Measurements from ENCODE around the gene SPATA13.

Gene SPATA13

DNA sequence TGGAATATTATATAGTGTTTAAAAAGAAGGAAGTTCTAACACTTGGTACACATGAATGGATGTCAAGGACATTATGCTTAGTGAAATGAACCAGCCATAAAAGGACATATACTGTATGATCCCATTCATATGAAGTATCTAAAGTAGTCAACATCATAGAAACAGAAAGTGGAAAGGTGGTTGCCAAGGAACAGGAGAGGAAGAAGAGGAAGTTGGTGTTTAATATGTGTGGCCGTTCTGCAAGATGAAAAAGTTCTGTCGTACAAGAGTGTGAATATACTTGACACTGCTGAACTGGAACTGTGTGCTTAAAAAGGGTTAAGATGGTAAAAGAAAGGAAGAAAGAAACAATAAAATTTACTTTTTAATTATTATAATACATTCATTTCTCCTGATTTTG is 115.8 kb downstream of the SPATA13 start:
- DNase-seq (ENCODE audit: low read depth in 3 of 3, low spot score in 1 of 3), result no peak

DNA sequence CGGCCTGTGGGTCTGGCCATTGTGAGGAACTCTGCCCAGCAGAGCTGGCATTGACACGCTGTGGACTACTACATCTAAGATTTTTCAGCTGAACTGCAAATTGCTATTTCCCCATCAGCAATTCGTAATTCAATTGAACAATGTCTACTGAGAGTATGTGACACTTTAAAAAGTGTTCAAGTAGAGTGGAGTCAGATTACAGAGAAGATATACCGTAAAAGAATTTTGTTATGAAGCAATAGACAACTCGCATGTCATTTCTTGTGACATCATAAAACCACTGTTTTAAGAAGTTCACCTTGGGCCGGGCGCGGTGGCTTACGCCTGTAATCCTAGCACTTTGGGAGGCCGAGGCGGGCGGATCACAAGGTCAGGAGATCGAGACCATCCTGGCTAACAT is 116.3 kb downstream of the SPATA13 start:
- DNase-seq (ENCODE audit: low read depth in 3 of 3, low spot score in 1 of 3), result no peak

DNA sequence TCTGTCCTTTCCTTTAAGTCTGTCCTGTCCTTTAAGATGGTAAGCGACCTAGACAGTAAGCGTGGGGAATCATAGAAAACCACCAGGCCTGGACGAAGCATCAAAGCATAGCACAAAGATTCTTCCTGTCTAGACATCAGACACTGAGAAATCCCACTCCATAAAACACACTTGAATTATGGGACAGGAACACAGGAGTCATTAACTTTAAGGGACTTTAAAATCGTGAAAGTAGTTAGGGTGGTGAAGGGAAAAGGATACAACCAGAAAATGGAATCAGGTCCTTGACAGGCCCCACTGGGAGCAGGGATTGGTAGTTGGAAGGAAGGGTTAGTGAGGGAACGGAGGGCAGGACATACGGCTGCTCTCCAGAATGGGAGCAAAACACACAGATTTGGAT is 117.2 kb downstream of the SPATA13 start:
- DNase-seq (ENCODE audit: low read depth in 3 of 3, low spot score in 1 of 3), result no peak

DNA sequence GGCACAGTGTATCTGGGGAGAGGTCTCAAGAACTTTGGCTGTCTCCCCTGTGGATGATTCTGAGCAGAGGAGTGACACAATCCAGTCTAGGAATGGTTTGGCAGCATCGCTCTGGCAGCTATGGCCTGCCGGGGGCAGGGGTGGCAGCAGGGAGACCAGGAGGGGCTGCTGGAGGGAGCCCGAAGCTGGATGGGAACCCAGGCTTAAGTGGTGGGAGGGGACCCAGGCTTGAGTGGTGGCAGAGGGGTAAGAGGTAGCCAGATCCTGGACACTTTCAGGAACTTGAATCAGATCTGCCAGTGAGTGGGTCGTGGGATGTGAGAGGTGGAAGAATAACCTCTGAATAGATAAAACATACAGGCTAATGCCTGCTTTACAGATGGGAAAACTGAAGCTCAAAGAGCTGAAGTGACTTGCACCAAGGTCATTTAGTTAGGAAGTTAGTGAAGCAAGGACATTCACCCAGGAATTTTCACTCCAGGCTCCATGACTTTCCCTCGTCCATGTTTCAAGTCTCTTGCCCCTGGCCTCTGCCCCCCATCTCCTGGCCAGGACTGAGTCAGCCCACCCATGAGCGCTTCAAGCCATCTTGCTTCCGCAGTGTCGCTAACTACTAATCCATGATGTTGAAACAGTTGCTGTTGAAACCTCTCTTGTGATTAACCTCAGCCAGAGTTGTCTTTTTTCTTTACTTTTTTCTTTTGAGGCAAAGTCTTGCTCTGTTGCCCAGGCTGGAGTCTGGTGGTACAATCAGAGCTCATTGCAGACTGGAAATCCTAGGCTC is 119.0 kb downstream of the SPATA13 start:
- no peak for DNase-seq (ENCODE audit: low read depth in 3 of 3, low spot score in 1 of 3)

DNA sequence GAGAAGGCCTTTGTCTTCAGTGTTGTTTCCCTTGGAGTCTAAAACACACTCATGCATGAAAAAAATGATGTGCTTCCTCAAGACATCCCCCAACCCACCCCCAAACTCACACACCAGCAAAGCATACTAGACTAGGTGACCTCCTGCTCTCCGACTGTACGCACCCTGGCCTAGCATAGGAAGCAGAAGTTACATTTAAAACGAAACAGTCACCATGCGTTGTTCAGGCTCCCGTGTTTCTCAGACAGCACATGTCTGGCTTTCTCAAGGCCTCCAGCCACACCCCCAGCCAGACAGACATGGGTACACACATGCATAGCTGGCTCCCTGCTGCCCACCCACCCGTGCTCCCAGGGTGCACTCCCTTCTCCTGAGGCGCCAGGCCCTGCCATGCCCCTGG is 120.2 kb downstream of the SPATA13 start:
- no peak for DNase-seq (ENCODE audit: low read depth in 3 of 3, low spot score in 1 of 3)

DNA sequence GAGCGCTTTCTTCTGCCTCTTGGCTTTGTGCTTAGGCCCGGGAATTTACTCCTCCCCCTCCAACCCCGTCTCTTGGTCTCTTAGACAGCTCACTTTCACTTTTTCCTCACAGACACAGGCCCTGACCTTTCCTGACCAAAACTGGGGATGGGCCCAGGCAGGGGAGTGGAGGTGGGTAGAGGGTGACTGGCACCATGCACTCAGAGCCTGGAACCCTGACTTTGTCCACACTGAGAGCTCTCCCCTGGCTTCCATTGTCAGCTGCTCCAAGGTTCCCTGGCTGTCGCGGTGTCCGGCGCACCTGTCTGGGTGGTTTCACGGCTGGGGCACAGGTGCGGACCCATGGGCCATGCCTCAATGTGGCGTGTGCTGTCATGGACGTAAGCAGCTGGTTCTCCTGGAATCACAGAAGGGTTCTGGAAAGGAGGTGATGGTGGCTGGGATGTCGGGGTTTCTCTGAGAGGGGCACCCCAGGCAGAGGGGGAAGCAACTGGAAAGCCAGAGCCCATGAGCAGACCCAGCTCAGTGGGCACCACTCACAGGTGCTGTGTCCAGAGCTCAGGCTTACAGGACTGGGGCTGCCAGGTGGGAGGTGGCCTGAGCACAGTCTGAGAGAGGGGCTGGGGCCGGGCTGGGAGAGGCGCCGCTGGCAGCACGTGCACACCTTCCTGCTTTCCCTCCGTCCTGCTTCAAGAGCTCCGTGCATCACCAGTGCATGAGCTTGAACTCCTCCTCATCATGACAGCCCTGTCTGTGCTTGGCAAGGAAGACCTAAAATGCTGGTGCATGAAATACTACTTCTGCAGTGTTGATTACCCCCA is 120.9 kb downstream of the SPATA13 start:
- DNase-seq (ENCODE audit: low read depth in 3 of 3, low spot score in 1 of 3), result no peak

DNA sequence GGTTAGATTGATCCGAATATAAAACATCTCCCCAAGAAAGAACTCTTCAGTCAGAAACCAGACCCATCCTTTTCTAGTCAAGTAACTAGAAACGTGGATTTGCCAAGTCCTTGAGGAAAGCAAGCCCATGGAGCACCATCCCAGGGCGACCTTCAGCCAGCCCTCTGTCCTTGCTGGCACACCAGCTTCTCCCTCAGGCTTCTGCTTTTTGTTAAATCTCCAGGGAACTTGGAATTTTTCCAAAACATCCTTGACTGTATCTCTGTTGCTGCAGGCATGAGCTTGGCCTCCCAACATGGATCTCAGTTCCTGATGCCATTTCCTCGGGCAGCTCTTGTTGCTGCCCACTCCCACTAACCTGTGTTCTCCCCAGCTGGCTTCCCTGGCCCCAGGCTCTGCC is 121.7 kb downstream of the SPATA13 start:
- no peak for DNase-seq (ENCODE audit: low read depth in 3 of 3, low spot score in 1 of 3)

DNA sequence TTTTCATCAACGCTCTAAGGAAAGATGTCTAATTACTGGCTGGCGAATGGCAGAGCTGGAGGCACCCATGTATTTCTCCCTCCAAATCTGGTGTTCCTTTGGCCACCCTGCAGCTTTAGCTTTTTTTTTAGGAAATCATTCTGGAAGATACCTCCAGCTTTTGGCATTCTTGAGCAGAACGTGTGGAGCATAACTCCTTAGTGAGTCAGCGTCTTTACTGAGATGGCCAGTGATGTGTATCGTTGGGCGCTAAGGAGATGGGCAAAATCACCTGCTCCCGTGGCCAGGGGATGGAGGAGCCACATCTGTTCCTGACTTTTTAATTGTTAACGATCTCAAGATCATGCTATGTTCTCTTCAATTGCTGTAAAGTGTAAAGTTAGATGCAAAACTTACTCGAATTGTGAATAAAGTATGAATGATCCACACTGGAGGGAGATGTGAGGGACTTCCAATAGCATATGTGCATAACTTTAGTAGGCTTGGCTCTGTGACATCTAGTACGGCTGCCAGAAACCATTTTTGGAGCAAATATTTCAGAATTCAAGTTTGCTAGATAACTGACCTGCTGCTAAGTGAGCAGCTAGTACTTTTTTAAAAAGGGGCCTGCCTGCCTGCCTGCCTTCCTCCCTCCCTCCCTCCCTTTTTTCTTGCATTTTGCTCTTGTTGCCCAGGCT is 124.5 kb downstream of the SPATA13 start:
- DNase-seq (ENCODE audit: low read depth in 3 of 3, low spot score in 1 of 3), result no peak

DNA sequence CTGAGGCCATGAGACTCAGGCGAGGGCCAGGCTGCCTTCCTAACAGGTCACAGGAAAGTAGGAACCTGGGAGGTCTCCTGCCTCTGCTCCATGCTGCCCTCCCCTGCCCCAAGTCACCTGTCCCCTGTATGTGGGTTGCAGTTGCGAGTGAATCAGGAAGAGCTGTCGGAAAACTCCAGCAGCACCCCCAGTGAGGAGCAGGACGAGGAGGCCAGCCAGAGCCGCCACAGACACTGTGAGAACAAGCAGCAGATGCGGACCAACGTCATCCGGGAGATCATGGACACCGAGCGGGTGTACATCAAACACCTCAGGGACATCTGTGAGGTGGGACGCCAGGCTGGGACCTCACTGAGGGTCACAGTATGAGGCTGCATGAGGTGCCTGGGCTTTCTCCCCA is 126.1 kb downstream of the SPATA13 start:
- no peak for DNase-seq (ENCODE audit: low read depth in 3 of 3, low spot score in 1 of 3)

DNA sequence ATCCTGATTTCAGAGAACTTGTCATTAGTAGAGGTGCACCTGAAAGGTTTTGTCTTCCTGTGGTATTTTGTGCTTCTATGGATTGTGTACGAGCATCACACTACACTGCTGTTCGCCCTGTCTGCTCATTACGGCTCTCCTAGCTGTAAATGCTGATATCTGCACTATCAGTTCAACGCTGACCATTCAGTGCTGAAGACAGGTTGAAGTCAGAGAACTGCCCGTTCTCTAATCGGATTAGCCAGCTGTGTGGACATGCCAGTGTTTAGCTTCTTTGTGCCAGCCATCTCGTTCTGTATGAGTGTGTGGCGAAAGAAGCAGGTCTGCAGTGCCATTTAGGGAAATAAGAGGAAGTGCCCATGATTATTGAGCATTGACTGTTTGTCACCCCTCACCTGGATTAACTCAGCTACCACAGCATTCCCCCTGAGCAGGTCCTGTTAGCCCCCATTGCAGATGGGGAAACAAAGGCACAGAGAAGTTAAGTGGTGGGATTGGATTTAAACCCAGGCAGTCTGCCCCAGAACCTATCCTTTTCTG is 127.3 kb downstream of the SPATA13 start:
- DNase-seq (ENCODE audit: low read depth in 3 of 3, low spot score in 1 of 3), result no peak

DNA sequence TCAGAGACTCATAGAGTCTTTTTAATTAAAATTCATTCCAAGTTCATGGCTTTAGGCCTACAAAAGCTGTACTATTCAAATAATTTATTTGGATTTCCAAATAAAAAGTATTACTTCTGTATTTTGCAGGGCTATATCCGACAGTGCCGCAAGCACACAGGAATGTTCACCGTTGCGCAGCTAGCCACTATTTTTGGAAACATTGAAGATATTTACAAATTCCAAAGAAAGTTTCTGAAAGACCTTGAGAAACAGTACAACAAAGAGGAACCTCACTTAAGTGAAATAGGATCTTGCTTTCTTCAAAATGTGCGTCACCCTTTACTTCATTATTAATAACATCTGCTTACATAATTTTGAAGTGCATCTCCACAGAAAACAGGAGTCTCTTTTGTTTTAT is 128.3 kb downstream of the SPATA13 start:
- DNase-seq (ENCODE audit: low read depth in 3 of 3, low spot score in 1 of 3), result no peak

DNA sequence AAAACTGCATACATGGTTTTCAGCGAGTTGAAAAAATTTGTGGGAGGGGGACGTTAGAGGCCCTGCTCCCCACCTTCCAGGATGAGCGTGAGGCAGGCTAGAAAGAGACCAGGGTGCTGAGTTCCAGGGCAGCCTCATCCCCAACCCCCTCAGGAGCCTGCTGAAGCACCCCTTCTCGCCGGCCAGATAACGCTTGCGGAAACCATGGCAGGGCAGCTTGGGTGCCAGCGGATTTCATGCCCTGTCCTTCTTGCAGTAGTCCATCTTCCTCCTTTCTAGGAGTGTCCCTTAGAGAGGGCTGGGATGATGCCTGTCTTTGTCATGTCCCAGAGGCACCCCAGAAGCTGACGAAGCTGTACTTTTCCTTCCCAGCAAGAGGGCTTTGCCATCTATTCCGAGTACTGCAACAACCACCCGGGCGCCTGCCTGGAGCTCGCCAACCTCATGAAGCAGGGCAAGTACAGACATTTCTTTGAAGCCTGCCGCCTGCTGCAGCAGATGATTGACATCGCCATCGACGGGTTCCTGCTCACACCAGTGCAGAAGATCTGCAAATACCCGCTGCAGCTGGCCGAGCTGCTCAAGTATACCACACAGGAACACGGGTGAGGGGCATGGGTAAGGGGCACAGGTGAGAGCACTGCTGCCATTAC is 129.9 kb downstream of the SPATA13 start:
- DNase-seq (ENCODE audit: low read depth in 3 of 3, low spot score in 1 of 3), result no peak

DNA sequence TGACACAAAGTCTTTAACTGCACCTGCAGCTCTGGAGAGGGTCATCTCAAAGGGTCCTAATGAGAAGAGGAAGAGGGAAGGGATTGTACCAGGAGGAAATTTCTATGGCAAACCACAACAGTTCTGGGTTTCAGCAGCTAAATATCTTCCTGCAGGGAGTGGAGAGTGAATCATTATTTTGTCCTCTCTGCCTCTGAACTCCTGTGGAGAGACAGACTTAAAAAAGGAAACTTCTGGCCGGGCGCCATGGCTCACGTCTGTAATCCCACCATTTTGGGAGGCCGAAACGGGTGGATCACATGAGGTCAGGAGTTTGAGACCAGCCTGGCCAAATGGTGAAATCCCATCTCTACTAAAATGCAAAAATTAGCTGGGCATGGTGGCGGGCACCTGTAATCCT is 132.0 kb downstream of the SPATA13 start:
- DNase-seq (ENCODE audit: low read depth in 3 of 3, low spot score in 1 of 3), result no peak

DNA sequence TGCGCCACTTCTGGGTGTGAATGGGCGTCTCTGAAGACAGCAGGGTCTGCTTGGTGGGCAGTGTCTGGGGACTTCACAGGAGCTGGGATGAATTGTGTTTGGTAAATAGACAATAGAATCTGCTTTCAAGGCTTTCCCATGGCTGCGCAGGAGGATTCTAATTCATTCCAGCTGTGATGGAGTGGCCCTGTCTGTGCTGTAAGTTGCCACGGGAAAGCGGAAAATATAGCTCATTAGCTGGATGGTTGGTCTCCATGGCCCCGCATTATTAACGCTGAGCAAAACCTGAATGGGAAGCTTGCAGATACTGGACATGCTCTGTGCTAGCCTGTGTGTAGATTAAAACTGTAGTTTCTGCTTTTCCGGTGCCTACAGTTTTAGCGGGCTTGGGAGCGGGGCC is 133.2 kb downstream of the SPATA13 start:
- DNase-seq (ENCODE audit: low read depth in 3 of 3, low spot score in 1 of 3), result no peak

DNA sequence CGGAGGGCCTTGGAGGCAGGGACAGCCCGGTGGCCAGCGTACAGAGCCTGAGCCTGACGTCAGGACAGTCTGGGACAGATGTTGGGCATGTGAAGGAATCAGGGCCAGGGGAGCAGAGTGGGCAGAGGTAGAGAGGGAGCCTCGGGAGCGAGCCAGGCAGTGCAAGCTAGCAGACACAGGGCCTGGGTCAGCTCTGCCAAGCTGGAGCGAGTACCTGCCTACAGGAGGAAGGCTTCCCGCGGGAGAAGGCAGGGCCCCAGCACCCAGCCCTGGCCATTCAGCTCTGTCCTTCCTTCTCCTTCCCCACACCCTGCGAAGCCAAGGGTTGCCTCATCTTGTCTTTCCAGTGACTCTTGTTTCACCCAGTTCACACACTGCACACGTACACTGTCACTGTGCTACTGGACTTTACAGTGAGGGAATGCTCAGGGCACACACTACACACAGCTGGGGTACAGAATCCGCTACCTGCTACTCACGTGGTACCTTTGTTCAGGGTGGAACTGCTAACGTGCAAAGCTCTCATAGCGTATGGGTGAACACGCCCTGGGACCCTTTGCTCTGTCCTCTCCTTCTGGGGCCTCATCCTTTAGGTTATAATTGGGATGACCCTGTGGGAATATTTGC is 139.1 kb downstream of the SPATA13 start:
- DNase-seq (ENCODE audit: low read depth in 3 of 3, low spot score in 1 of 3), result no peak

DNA sequence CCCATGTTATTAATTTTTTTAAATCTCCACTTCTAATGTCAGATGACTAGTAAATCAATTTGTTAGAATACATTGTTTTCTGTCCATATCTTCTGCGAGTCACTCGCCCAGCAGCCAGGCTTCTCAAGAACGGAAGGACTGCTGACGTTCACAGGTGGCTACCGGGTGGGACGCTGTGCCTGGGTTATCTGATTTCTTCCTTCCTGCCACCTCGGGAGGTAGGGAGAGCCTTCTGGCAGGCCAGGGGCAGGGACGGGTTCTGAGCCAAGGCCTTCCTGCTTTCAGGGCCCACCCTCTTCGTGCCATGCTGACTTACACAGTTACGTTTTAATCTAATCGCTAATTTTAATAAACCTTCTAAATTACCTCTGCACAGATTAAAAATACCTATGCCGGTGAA is 140.9 kb downstream of the SPATA13 start:
- no peak for DNase-seq (ENCODE audit: low read depth in 3 of 3, low spot score in 1 of 3)

DNA sequence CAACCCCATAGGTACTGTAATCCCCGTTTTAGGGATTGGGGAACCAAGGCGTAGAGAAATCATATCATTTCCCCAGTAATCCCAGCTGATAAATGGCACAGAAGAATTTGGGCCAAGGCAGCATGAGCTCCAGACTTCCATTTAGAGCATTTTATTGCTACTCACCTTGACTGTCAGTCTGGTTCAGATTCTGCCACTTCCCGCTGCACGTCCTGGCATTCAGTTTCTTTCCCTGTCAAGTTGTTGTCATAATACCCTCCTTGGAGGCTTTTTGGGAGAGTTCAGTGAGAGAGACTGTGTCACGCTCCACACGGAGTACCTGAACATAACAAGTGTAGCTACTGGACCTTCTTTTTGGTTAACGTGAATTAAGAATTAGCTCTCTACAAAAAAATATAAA is 141.4 kb downstream of the SPATA13 start:
- no peak for DNase-seq (ENCODE audit: low read depth in 3 of 3, low spot score in 1 of 3)

DNA sequence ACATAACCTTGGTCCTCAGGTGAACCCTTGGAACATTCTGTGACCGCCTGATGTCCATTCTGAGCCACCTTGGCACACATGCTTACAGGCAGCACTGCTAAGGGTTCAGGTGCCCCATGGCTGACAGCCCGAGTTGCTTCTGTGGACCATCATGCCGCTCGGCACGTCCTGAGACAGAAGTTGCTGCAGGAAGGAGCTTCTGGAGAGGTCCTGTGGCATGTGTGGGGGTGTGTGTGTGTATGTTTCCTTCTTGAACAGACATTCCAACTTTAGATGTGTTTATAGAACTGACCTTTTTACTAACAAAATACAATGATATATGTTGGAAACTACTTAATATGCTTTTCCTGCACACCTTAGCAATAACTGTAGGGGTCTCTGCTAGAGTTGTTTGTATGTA is 144.1 kb downstream of the SPATA13 start:
- no peak for DNase-seq (ENCODE audit: low read depth in 3 of 3, low spot score in 1 of 3)

DNA sequence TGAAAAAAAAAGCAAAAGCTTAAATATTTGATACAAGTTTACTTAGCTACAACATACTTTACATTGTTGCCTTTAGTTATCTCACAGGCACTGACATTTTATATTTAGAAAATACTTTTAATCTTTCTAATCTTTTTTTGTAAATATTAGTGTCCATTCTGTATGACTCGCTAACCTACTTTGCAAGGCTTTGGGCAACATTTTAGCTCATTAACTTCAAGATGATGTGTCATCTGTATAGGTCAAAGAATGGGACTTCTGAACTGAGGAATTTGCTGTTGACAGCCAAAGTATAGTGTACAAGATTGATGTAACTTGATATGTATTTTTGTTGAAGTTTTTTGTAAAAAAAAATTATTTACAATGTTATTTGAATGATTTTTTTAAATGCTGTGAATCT is 146.1 kb downstream of the SPATA13 start:
- no peak for DNase-seq (ENCODE audit: low read depth in 3 of 3, low spot score in 1 of 3)

DNA sequence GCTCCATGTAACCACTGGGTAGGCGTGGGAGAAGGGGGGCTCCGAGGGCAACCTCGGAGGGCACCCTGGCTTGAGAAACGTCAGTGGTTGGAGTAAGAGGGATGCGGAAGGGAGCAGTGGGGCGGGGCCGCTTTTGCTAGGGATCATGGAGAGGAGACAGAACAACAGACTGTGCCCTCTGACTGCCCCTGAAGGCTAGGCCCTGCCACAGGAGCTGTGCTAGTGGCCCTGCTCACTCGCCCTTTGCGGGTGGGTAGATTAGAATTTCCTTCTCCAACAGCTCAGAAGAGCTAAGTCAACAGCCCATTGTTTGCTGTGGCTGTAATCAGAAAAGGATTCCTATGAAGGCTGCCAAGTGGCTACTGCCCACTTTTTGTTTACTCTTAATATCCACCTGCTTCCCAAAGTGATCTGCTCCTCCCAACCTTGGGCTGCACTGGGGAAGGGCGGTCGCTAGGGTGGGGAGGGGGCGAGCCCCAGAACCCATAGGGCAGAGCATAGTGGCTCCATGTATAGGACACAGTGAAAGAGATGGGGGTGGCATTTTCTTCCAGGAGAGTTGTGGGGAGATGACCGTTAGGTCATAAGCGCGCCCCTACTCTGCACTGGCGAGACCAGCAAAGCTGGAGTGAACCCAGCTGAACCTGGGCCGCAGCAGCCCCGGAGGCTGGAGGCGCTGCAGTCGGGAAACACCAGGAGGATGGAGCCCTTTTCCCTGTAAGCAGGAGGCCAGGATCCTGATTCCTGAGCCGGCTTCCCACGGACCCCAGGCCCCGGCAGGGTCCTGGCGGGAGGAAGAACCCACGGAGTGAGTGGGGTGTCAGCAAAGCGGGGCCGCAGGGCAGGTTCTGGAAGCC is 146.9 kb downstream of the SPATA13 start:
- no peak for DNase-seq (ENCODE audit: low read depth in 3 of 3, low spot score in 1 of 3)
